AG09319 (cell line): ENCODE data around the gene ZNF668.

Experiments used
- DNase-seq: peaks from one replicate; pipeline ENCODE4 v3.0.0-alpha.2; 2010; ENCODE audit warnings: low read depth; ENCODE audit errors: extremely low read depth
- CTCF ChIP-seq: IDR thresholded peaks from 2 replicates; pipeline ENCODE4 v1.5.1; 2011; ENCODE audit warnings: low read depth, mild to moderate bottlenecking, inconsistent platforms, low read length, moderate library complexity

The ZNF668 gene

GRCh38 chr16:31112711-31113110, 38.7 kb upstream of the ZNF668 start:
- no peak for TF ChIP-seq CTCF
- no peak for DNase-seq

- no peak for TF ChIP-seq CTCF
- no peak for DNase-seq
Measured at GRCh38 chr16:31111881-31112466, 37.9 kb upstream of the ZNF668 start.

GRCh38 chr16:31110106-31111034, 36.3 kb upstream of the ZNF668 start:
- no peak for TF ChIP-seq CTCF
- no peak for DNase-seq

- DNase-seq, result no peak
- no peak for TF ChIP-seq CTCF
Measured at GRCh38 chr16:31109622-31110021, 35.6 kb upstream of the ZNF668 start.

- DNase-seq, result no peak
- no peak for TF ChIP-seq CTCF
Measured at GRCh38 chr16:31108794-31109558, 34.9 kb upstream of the ZNF668 start.

- no peak for DNase-seq
- no peak for TF ChIP-seq CTCF
Measured at GRCh38 chr16:31108035-31108793, 34.2 kb upstream of the ZNF668 start, which contains the start of gene BCKDK. Gene BCKDK, plus strand, starts transcription at chr16:31108386. Its CDS starts 838 bp downstream, at chr16:31109224.
